Fibroblast of peridontal ligament (primary cell): Measurements from ENCODE around the gene SPTY2D1.

Source experiments
- DNase-seq: peaks from one replicate; pipeline ENCODE4 v3.0.0-alpha.2; 2010; ENCODE audit errors: extremely low read depth

SPTY2D1 gene

DNA sequence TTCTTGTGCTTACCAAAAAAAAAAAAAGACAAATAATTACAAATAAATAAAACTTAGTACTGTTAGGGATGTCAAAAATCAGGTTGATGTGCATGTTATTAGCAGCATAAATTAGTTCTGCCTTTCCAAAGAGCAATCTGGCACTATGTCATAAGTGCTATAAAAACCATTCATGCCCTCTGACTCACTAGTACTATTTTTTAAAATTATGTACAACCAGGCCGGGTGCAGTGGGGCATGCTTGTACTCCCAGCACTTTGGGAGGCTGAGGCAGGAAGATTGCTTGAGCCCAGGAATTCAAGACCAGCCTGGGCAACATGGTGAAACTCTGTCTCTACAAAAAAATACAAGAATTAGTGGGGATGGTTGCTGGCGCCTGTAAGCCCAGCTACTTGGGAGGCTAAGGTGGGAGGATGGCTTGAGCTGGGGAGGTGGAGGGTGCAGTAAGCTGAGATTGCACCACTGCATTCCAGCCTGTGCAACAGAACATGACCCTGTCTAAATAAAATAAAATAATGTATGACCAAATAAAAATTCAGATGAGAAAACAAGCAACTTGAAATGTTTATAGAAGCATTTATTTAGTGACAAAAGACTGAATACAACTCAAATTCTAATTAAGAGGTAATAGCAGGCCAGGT is 70.9 kb downstream of the SPTY2D1 start:
- no peak for DNase-seq
